OCI-LY1 (cell line): ENCODE measurements around the gene HES1.

Experiments
- CTCF ChIP-seq: fragments of 200-600 bp; sonication (generic), shearing (Covaris generic); IDR thresholded peaks from 2 replicates; pipeline ENCODE4 v1.5.1; 2017; ENCODE audit warnings: mild to moderate bottlenecking, antibody characterized with exemption, low read length, moderate library complexity, mixed read lengths
- EZH2 ChIP-seq: fragments of 200-600 bp; sonication (generic), shearing (Covaris generic); IDR thresholded peaks from 2 replicates; pipeline ENCODE4 v1.8.0; 2017; ENCODE audit warnings: borderline replicate concordance, mixed run types, mild to moderate bottlenecking, antibody characterized with exemption, low read length, moderate library complexity, mixed read lengths

GRCh38 chr3:194086388-194087075 is 49.4 kb upstream of the HES1 start:
- no peak for TF ChIP-seq CTCF
- no peak for TF ChIP-seq EZH2
